ENCODE results near the gene GMPS.
"Not testable (repeated sequence)": the region's sequence is repeated elsewhere in the genome, so short reads cannot be mapped to it uniquely, and the experiment has no call there.

The GMPS gene

DNA sequence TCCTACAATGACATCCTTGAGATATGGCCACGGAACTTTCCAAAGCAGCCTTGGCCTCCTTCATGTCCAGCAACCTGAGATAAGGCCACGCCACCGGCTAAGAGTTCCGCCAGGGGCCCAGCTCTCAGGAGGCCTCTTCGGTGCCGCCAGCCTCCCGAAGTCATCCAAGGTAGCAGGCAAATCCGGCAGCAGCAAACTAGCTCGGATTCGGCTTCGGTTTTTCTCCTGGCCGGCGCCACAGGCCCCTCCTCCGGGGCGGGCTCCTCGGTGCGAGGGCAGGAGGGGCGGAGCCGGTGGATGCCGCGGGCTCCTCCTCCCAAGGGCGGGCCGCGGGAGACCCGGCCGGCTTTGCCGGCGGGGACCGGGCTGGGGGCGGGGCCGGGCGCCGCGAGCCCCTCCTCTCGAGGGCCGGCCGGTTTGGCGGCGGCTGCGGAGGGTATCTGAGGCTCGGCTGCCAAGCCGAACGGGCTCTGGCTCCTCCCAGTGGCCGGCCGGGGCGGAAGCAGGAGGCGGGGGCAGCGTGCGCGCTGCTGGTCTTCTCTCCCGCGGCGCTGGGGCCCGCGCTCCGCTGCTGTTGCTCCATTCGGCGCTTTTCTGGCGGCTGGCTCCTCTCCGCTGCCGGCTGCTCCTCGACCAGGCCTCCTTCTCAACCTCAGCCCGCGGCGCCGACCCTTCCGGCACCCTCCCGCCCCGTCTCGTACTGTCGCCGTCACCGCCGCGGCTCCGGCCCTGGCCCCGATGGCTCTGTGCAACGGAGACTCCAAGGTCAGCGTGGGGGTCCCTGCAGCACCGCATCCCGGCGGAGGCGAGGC is at the start of gene GMPS:
Gene GMPS (plus strand): TSS at position 518 of the 812 bp plus-strand sequence. CDS start 221 bp downstream, at position 739.
- DNase-seq, result peak; percentile 86

DNA sequence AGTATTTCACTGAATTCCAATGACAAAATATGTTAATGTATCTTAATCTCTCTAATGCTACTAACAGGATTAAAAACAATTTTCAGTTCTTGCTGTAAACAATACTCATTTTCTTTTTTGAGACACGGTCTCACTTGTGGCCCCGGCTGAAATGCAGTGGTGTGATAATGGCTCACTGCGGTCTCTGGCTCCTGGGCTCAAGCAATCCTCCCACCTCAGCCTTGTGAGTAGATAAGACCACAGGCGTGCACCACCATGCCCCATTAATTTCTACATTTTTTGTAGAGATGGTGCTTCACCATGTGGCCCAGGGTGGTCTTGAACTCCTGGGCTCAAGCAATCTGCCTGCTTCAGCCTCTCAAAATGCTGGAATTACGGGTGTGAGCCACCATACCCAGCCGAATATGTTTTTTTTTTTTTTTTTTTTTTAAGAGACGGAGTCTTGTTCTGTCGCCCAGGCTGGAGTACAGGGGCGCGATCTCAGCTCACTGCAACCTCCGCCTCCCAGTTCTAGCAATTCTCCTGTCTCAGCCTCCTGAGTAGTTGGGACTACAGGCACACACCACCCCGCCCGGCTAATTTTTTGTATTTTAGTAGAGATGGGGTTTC is 41.9 kb upstream of the GMPS start:
- DNase-seq, result not testable (repeated sequence)

DNA sequence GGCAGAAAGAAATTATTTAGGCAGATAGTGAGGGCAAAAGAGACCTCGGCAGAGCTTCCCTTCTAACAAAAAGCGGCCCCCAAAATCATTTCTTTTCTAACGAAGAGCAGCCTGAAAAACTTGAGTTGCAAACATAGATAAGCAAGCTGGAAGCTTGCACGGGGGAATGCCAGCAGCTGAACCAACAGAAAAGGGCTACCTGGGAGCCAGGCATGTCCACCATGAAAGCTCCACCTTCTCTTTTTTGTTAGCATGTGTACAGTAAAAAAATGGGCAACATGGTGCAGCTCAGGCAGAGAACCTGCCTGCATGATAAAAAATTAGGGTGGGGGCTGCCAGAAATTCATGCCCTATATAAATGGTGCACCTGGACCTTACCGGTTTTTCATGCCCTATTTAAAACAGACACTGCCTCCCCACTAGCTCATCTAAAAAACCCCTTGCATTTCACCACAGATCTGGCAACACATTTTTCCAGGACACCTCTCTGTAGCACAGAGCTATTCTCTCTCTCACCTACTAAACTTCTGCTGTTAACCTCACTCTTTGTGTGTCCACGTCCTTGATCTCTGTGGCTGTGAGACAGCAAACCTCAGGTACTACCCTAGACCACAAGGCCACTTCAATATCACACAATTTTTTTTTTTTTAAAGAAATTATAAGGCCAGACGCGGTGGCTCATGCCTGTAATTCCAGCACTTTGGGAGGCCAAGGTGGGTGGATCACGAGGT is 34.9 kb upstream of the GMPS start:
- DNase-seq, result no peak

DNA sequence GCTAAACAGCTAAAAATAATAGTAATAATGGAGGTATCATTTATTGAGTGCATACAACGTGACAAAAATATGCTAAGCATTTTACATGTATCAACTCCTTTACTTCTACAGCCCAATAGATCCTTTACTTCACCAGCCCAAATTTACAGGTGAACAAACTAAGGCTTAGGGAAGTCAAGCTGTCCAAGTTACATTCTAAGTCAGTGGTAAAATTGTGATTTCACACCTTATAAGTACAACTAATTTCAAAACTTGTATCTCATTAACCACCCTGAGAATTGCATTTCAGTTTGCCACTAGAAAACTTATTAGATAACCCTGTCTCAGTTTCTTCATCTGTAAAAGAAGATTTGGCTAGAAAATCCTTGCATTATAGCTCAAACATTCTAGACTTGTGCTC is 26.9 kb upstream of the GMPS start:
- no peak for DNase-seq

DNA sequence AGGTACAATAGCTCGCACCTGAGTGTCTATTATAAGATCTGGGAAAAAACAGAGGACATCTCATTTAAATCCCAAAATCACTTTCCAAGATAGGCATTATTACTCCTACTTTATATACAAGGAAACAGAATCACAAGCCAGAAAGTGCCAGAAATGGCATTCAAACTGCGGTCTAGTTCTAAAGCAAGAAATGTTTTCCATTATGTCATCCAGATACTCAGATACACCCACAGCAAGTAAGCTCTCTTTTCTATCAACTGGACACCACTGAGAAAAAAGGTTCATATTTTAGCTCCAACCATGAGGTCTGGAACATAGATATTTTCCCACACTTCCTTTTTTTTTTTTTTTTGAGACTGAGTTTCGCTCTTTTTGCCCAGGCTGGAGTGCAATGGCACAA is 24.3 kb upstream of the GMPS start:
- DNase-seq, result no peak

DNA sequence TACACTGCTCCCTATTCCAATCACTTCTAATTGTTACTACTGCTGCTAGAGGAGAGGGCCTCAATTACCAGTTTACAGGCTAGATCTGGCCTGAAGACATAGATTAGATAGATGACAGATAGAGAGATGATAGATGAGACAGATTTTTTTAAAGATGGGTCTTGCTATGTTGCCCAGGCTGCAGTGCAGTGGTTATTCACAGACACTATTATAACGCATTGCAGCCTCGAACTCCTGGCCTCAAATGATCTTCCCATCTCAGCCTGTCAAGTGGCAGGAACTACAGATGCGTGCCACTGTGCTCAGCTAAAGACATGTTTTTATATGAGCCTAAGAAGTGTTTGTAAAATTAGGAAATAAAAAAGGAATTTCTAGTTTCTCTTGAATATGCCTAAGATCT is 22.5 kb upstream of the GMPS start:
- no peak for DNase-seq

DNA sequence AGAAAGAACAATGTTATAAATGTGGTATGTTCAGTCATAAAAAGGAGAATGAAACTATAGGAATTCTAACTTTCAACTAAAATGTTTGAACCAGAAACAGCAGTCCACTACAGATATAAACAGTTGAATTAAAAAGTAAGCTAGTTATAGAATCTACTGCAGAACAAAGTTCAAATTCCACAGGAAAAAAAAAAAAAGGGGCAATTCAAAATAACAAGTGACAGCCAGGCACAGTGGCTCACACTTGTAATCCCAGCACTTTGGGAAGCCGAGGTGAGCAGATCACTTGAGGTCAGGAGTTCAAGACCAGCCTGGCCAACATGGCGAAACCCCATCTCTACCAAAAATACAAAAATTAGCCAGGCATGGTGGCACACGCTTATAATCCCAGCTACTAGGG is 21.0 kb upstream of the GMPS start:
- DNase-seq, result not testable (repeated sequence)

DNA sequence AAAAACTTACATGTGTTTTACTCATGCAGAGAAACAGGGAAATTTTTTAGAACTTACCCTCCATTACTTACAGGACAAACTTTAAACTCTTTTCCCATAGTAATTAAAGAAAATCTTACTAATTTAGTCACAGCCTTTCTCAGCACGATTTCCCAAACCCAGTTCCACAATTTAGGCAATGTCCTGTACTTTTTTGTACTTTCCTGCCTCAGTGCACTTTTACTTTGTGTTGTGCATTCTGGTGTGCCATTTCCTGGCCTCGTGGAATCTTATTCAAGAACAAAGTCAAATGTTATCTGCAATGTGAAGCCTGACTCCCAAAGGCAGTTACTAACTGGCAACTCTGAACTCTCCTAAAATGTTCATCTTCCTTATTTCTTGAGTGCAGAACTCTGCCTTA is 18.1 kb upstream of the GMPS start:
- no peak for DNase-seq

DNA sequence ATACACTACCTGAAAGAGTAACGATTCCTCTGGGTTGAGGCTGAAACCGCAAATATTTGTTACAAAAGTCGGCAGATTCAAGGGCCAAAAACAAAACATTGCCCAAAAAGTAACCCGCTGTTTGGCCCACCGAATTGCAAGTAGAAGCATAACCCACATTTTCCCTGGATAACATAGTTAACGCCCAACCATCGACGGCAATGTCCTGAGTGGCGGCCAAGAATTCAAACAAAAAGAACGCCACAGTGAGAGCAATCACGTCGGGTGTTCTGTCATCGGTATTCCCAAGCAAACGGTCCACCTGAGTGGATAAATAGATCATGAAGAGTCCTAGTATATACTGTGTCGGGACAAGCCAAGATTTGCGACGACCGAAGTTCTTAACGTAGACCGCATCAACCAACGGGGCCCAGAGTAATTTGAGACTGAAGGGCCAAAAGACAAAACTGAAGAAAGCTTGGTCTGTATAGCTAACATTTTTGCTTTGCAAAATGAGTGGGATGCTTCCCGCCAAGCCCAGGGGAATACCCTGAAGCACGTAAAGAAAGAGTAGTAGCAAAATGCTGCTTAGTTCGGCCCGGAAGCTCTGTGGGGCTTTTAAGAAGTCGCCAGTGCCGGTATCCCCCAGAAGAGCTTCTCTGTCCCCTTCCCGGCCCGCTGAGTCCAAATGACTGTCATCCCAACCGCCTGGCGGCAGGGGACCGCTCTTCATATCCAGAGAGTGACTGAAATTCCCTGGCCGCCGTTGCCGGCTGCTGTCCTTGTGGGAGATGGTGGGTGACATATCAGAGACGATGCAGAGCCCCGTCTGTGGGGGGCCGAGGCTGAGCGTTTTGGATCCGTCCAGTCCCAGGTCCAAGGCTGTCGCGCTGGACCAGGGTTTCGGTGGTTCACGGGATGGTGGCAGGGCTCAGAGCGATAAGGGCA is 17.0 kb upstream of the GMPS start:
- DNase-seq, result no peak

DNA sequence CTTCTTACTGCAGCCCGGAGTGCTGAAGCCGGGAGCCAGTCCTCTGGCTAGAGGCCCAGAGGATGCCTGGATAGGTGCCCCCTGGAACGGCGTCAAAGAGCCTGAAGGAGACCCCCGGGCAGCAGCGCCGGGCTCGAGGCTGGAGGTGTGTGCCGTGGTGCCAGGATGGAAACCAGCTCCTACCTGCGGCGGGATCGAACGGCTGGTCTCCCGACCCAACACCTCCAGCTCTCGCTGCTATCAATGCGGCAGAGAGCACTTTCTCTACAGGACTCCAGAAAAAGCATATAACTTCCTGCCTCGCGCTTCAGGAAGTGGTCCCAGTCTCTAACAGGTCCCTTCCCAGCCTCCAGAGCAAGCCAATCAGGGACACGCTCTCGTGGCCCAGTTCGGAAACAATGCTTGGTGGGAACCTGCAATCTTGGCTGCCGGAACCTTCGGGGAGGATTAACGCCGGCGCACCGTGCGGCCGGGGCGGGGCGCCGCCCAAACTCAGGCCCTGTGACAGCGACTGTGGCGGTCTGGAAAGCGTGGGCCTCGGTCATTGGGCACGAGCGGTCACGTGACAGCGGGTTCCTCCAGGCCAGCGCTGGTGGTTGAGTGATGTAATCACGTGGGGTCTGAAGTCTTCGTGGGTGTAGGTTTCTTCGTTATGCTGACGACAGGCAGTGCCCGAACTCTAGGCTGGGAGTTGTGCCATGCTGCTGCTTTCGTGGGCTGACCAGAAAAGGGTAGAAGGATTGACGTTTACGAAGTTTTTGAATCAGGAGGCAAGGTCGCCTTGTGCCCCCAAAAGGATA is 16.1 kb upstream of the GMPS start, which contains the start of gene SLC33A1:
Gene SLC33A1 (minus strand): TSS at position 287 of the 800 bp plus-strand sequence. CDS start 430 bp downstream, outside the sequence.
- DNase-seq, result peak; percentile 98

DNA sequence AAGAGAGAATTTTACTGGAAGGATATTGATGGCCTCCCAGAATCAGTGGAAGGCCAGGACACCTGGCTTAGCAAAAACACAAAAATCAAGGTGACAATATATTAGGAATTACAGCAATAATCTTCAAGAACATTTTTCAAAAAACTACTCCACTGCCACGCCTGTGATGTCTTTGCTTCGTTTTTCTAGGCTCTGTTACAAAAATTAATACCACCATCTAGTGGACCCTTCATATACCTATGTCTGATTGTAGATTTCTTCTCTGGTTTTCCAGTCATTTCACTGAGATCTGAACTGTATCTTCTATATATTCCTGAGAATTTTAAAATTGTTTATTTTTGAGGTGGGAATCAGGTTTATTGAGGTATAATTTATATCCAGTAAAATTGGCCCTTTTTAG is 10.6 kb upstream of the GMPS start:
- peak; percentile 3 for DNase-seq

DNA sequence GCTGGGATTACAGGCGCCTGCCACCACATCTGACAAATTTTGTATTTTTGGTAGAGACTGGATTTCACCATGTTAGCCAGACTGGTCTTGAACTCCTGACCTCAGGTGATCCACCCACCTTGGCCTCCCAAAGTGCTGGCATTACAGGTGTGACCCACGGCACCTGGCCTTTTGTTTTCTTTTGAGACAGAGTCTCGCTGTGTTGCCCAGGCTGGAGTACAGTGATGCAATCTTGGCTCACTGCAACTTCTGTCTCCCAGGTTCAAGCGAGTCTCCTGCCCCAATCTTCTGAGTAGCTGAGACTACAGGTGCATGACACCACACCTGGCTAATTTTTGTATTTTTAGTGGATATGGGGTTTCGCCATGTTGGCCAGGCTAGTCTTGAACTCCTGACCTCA is 10.0 kb upstream of the GMPS start:
- not testable (repeated sequence) for DNase-seq

DNA sequence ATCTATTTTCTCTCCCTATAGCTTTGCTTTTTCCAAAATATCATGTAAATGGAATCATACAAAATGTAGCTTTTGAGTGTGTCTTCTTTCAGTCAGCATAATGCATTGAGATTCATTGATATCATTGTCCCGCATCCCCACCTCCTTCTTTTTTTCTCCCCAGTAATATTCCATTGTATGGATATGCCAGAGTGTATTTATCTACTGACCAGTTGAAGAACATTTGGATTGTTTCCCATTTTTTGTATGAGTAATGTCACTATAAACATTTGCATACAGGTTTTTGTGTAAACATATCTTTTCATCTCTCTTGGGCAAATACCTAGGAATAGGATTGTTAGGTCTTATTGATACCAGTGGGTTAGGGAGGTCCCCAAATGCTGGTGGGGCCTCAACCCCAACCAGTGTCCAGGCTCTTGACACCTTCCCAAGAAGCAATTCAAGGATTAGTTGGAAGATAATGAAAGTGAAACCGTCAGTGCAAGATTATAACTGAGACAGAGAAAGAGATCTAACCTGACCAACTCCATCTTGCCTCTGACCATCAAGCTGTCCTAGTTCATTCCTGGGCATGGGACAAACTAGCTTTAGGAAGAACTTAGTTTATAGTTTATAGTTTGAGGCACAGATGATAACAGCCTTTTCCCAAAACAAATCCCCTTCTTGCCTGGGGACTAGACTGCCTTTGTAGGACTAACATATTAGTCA is 8.8 kb upstream of the GMPS start:
- DNase-seq, result no peak

DNA sequence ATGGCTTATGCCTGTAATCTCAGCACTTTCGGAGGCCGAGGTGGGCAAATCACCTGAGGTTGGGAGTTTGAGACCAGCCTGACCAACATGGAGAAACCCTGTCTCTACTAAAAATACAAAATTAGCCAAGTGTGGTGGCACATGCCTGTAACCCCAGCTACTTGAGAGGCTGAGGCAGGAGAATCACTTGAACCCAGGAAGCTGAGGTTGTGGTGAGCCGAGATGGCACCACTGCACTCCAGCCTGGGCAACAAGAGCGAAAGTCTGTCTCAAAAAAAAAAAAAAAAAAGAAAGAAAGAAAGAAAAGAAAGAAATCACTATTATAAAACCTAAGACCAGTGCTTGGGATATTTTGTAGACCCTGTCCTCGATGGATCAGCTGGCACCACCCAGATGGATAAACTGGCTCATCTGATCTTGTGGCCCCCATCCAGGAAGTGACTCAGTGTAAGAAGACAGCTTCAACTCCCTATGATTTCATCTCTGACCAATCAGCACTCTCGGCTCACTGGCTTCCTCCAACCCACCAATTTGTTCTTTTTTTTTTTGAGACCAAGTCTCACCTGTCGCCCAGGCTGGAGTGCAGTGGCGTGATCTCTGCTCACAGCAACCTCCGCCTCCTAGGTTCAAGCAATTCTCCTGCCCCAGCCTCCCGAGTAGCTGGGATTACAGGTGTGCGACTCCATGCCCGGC is 8.0 kb upstream of the GMPS start:
- not testable (repeated sequence) for DNase-seq

DNA sequence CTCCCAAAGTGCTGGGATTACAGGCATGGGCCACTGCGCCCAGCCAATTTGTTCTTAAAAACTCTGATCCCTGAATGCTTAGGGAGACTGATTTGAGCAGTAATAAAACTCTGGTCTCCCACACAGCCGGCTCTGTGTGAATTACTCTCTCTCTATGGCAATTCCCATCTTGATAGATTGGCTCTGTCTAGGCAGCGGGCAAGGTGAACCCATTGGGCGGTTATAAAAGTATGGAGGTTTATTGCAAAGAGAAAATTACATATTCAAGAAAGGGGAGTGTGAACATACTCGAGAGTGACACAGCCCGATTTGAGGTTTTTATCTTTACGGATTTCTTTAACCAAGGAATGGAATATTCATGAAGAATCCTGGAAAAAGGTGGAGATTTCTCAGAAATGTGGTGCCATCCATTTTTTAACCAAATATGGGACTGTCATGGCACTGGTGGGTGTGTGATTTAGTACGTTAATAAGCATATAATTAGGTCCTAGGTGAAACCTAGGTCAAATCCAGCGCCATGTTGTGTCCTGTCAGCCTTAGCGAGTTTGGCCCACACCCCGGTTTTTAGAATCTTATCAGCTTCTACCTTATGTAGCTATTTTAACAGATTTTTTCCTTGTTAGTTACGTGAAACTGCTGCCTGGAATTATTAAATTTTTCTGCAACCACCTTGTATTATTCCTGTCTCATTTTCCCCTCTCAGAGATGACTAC is 7.2 kb upstream of the GMPS start:
- DNase-seq, result no peak

DNA sequence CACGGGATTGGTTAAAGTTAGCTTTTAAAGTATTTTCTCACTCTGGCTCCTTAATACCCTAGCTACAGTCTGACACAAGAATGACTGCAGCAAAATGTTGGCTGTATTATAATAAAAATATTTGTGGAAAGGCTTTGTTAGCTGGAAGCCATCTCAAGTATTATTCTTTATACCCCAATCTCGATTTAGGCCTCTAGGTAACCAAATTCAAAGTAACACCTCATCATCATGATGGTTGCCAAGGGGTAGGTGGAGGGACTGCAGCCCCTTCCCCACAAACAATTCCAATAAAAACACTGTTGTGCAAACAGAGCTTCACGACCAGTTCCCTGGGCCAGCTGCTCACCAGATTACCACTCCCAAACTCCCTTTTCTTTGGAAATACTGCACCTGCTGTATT is 759 bp upstream of the GMPS start:
- no peak for DNase-seq

DNA sequence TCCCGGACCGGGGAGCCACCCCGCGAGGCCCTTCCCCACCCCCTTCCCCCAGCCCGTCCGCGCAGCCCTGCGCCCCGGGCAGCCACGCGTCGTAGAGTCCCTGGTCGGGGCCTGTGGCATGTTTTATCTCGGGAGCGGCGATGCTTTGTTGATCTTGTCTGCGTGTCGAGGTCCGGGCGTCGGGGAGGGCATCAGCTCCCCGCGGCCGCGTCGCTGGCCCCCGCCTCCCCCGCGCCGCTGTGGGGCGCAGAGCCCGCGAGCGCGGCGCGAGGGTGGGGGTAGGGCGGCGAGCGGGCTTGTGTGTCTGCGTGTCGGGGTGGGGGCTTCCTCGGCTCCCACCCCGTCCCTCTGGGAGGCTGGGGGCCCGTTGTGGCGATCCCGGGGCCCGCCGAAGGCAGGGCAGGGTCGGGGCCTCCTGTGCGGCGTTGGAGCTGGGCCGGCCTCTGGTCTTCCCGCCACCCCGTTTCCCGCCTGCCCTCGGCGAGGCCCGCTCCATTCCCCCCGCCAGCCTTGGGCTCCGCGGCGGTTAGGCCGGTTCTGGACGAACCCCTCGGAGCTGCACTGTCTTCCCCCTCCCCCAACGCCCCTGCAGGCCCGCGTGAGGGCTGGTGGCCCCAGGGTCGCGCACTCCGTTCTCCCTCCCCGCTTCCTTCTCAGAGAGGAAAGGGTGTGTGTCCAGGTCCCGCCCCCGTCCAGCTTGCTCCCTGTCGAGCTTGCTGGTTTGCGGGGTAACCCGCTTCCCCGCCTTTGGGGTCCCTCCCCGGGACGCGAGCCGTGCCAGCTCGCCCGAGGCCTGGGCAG is 695 bp downstream of the GMPS start:
- DNase-seq, result peak; percentile 2

DNA sequence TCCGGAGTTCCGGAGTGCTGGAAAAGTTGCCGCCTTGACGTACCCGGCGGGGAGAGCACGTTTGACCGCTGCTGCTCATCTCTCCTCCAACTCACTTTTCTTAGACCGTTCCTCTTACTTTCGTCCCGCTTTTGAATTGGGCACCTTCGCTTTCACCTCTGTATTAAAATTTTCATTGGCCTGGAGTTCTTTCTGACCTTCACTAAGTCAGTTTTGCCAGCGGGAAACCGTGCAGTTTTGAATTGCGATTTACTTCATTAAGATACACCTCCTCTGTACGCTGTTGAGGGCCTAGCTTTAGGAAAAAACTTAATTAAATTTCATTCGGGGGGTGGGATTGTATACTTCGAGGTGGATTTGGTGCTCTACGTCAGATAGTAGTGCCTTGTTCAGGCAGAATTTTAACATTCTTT is 1.3 kb downstream of the GMPS start:
- DNase-seq, result no peak
